Epithelial cell of proximal tubule (primary cell): ENCODE results near the gene RAB5B. TPM values are rescaled to one million over a fixed set of nuclear protein-coding genes. Genes with fewer than 3 reads are reported as not detected.

Experiments used
- DNase-seq: peaks from one replicate; pipeline ENCODE4 v3.0.0-alpha.2; 2011; ENCODE audit warnings: low read depth
- H3K4me3 ChIP-seq: 2 replicates; pipeline ENCODE4 v1.5.1; 2011; ENCODE audit warnings: low read depth, mild to moderate bottlenecking, low read length
- total RNA-seq: library from RNA; depleted of rRNA; stranded (reverse); fragments of >200 nt; gene quantifications from 2 replicates; pipeline ENCODE4 v1.2.3, GENCODE V29; 2015
- TF ChIP-seq, protein P1 (sequence below): conservative IDR thresholded peaks from 2 replicates; pipeline ENCODE4 v1.5.1; 2012; ENCODE audit warnings: low read depth, mild to moderate bottlenecking, low read length

The RAB5B gene
- total RNA-seq, 1 donor from 2014 or later: 61.5 TPM

DNA sequence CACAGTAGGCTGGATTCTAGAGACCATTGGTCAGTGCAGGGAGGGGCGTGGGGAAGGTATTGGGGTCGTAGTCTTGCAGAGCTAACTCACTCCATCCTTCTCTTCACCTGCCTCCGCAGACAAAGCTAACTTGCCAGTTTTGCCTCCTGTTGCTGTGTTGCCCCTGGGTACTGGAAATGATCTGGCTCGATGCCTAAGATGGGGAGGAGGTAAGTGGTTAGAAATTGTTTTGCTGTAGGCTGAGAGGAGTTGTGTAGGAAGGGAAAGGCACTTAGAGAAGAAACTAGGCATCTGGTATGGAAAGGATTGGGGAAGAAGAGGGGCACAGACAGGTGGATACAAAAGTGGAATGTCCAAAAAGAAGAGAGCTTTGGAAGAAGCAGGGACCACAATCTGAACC is 31.8 kb upstream of the RAB5B start:
- no peak overlapping the region for H3K4me3 ChIP-seq
- no peak for DNase-seq
- TF ChIP-seq, protein P1, sequence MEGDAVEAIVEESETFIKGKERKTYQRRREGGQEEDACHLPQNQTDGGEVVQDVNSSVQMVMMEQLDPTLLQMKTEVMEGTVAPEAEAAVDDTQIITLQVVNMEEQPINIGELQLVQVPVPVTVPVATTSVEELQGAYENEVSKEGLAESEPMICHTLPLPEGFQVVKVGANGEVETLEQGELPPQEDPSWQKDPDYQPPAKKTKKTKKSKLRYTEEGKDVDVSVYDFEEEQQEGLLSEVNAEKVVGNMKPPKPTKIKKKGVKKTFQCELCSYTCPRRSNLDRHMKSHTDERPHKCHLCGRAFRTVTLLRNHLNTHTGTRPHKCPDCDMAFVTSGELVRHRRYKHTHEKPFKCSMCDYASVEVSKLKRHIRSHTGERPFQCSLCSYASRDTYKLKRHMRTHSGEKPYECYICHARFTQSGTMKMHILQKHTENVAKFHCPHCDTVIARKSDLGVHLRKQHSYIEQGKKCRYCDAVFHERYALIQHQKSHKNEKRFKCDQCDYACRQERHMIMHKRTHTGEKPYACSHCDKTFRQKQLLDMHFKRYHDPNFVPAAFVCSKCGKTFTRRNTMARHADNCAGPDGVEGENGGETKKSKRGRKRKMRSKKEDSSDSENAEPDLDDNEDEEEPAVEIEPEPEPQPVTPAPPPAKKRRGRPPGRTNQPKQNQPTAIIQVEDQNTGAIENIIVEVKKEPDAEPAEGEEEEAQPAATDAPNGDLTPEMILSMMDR: no peak

GRCh38 chr12:55942577-55943136 is 31.2 kb upstream of the RAB5B start:
- no peak for DNase-seq
- H3K4me3 ChIP-seq: no peak overlapping the region
- TF ChIP-seq, protein P1: no peak

- TF ChIP-seq, protein P1: no peak
- no peak for DNase-seq
These were observed 27.3 kb upstream of the RAB5B start for GRCh38 chr12:55946553-55946952.

DNA sequence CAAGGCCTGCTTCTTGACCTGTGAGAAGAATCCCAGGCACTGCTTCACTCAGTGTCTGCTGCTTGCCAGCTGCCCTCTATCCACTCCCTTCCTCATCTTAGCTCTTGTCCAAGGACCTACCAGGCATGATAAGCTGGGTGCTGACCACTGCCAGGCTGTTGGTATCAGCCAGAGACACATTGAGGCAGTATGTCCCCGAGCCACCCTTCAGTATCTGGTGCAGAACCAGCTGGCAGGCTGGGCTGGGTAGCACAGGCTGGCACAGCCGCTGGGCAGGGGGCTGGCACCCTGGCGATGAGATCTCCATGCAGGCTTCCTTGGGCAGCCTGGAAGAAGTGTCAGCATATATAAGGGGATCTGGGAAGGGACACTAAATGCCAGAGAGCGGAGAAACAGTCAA is 18.5 kb upstream of the RAB5B start:
- TF ChIP-seq, protein P1: no peak
- no peak overlapping the region for H3K4me3 ChIP-seq
- no peak for DNase-seq

More at GRCh38 chr12:55946553-55946952, 27.3 kb upstream of the RAB5B start:
- H3K4me3 ChIP-seq: no peak overlapping the region

DNA sequence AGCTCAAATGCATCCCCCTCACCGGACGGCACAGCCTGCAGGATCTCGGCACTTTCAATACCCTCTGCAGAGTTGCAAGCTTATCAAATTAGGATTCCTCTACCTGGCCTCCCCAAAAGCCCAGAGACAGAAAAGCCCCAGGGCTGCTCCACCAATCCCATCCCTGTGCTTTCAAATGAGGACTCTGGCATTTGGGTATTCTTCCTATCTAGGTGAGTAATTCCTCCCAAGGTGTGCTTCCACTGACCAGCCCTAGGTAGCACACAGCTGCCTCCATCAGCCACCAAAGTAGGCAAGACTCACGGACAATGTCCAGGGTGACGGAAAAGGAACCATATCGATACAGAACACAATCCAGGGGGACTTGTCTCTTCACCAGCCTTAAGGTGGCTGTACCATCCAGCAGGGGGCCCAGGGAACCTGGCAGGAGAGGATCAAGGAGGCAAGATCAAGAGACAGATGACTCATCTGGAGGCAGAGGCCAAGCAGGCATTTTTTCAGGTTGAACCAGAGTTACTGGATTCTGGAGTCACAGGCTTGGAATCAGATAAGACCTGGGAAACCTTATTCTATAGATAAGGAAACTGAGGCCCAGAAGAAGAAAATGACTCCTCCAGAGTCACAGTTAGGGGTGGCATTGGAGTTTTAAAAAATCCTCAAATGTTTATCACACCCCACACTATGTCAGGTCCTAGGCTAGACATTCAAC is 17.9 kb upstream of the RAB5B start:
- no peak overlapping the region for H3K4me3 ChIP-seq
- TF ChIP-seq, protein P1: peak; percentile 87
- peak; percentile 44 for DNase-seq

- no peak overlapping the region for H3K4me3 ChIP-seq
- DNase-seq: no peak
- TF ChIP-seq, protein P1: no peak
These were observed 16.6 kb upstream of the RAB5B start for GRCh38 chr12:55957106-55957859.
